ENCODE results near the gene SIGLEC7.

The SIGLEC7 gene

GRCh38 chr19:51173681-51174080, 31.6 kb downstream of the SIGLEC7 start:
- no peak for DNase-seq

- no peak for DNase-seq
Measured at GRCh38 chr19:51179256-51179655, 37.2 kb downstream of the SIGLEC7 start.

- no peak for DNase-seq
Measured at GRCh38 chr19:51181377-51181912, 39.3 kb downstream of the SIGLEC7 start.

DNA sequence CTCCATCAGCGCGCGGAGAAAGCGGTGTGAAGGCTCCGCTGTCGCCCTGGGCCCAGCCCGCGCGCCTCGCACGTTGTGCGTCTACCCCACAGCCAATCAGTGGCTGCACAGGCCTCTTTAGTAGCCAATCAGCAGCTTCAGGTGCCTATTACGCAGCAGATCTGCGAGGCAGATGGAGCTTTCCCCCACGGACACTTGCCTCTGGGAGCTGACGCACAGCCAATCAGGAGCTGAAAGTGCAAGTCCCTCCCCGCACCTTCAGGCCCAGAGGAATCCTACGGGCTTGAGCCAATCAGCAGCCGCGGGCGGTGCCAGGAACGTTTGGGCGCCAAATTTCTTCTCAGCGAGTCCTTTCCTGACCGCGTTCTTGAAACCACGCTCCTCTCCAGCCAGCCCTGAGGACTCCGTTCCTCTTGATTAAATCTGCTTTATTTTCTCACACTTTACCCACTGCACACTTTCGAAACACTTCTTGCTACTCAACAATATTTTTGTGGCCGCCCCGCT, 39.9 kb downstream of the SIGLEC7 start:
- DNase-seq = no peak

DNA sequence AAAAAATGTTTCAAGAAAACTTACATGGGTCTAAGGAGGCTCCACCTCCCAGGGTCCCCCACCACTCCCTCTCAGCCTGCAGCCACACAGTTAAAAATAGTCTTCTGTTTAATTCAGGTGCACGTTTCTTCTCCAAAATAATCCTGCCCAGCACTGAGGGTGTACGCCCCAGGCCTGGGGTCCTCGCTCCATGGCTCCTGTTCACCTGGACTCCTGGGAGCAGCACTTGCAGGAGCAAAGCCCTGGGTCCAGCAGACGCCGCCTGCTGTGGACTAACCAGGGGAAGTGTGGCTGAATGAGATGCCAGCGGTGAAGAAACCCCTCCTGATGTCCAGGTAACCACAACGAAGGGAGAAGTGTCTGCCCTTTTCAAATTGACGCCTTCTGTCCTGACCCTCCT, 41.5 kb downstream of the SIGLEC7 start:
- DNase-seq = no peak

- no peak for DNase-seq
Measured at GRCh38 chr19:51185069-51185867, 43.2 kb downstream of the SIGLEC7 start.

GRCh38 chr19:51185868-51186215, 43.7 kb downstream of the SIGLEC7 start:
- no peak for DNase-seq

- no peak for DNase-seq
Measured at GRCh38 chr19:51186323-51186722, 44.2 kb downstream of the SIGLEC7 start.

DNA sequence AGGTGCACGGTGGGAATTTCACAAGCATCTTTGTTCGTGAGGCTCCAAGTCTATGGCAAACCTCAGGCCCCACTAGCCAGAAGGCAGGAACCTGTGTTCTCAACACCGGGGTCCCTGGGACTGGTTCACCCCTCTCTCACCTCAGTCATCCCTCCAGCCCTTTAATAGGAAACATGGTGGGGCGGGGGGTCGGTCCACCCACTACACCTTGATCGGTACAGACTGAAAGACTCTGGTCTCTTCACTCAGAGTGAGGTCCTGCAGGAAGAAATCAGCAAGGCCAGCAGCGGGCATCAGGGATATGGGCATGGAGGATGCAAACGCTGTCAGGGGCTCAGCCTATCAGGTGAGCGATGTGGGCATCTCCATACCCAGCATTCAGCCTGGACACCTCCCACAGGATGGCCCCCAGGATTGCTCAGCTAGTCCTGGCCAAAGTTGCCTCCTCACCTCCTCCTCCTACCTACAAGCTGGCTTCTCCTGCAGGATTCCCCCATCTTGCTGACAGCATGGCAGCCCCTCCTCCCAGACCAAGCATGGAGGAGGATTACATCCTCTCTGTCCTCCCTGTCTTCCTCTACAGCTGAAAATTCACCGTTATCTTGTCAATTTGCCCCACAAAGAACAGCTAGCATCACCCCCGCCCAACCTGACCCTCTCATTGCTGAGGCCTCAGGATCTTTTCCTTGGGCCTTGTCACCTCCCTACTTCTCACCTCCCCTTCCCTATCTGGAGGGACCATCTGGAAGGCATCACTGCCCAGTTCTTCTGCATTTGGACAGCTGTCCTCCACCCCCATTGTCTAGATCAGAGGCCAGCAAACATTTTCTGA, 45.5 kb downstream of the SIGLEC7 start:
- DNase-seq = no peak

DNA sequence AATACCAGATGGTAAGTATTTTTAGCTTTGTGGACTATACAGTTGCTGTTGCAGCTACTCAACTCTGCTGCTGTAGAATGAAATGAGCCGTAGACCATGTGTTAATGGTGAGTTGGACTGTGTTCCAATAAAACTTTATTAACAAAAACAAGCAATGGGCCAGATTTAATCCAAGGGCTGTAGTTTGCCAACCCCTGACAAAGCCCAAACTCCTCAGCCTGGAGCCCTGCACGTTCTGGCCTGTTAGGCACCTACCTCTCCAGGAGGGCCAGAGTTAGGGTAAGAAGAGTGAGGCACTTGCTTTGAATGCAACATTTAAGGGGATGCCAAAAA, 46.1 kb downstream of the SIGLEC7 start:
- no peak for DNase-seq

DNA sequence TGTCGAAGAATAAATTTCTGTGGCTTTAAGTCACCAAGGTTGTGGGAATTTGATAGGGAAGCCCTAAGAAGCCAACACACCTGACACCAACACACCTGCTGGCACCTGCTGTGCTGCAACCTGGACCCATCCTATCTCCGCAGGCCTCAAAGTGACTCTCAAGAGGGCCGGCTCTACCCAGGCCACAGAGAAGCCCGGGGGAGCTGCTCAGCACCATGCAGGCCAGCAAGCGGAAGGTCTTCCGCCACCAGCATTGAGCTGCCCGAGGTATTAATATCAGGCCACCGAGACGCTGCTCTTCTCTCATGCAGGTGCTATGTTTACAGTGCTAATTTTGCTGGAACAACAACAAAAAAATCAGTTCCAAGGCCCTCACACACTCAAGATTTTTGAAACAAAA, 50.6 kb downstream of the SIGLEC7 start:
- DNase-seq = no peak

DNA sequence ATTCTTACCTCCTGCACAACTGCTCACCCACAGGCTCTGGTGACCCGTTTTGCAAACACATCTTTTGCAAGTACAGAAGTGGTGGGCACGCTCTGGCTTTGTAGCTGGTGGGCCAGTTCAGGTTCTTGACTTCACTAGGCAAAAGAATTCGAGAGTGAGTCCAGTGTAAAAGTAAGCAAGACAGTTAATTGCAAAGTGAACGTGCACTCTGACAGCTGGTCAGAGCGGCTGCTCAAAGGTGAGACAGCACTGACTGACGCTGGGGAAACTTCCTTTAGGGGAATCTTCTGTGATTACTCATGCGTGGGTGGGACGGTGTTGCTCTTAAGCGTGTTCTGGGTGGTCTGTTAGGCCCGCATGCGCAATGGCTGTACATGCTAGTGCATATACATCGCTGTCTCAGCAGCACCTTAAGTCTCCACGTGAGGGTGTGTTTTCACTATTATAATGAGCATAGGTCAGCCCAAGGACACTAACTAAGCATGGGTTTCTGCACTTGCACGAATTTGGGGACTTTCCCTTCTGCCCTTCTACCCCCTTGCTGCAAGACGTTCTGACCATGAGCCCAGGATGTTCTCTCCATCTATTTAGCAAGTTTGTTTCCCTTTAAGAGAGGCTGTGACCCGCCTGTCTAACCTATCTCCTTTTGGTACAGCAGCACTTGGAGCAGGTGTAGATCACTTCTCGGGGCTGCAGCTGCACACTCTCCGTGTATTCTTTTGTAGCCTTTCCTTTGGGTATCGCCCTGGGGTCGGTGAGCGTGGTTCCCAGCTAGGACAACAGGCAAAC, 52.6 kb downstream of the SIGLEC7 start:
- DNase-seq = no peak

DNA sequence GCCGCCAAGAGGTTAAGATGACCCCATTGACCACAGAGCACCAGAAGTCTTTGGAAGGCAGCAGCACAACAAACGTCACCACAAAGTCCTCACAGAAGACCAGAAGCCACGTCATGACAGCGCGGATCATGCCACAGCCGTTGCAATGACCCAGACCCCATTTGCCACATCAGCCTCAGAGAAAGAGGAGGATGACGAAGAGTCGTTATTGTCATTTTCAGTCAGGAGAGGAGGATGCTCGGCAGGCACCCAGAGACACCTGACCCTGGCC, 53.1 kb downstream of the SIGLEC7 start:
- DNase-seq = no peak

GRCh38 chr19:51195616-51196015, 53.5 kb downstream of the SIGLEC7 start:
- DNase-seq = no peak

- no peak for DNase-seq
Measured at GRCh38 chr19:51196181-51196580, 54.1 kb downstream of the SIGLEC7 start.

GRCh38 chr19:51198641-51199040, 56.5 kb downstream of the SIGLEC7 start:
- DNase-seq = no peak

DNA sequence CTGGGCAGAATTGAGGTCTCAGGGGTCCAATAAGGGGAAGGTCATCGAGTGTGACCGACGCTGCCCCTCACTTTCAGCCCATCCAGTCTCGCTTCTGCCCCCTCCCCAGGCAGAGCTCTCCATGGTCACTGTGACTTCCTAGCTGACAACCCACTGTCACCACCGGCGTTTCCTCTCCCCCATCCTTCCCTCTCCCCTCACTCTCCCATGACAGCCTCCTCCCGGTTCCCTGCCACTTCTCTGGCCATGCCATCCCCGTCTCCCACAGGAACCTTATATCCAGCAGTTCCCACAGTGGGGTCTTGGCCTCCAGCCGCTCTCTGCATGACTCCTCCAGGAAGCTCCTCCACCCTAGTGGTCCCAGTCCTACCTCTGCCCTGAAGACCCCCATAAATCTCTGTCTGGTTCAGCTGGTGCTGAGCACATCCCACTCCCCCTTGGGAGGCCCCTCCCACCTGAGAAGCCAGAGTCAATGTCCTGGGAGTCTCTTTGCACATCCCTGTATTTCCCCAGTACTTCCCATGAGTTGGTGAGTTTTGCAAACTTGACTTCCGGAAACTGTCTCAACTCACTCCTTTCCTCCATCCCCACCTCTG, 58.1 kb downstream of the SIGLEC7 start:
- DNase-seq = no peak

GRCh38 chr19:51201712-51202111, 59.6 kb downstream of the SIGLEC7 start:
- DNase-seq = no peak
